Sigmoid colon (tissue), 7 donors: ENCODE results near the gene DLGAP4. TPM values are rescaled to one million over a fixed set of nuclear protein-coding genes. Genes with fewer than 3 reads are reported as not detected.

Experiments
- DNase-seq: peaks from one replicate; pipeline ENCODE4 v3.0.0-alpha.2; 2019
- H3K27ac ChIP-seq, 4 donors: fragments of 200-600 bp; sonication (generic); one replicate each; pipeline ENCODE4 v1.5.1; 2016 to 2019; ENCODE audit warnings: mild to moderate bottlenecking in 1 of 4
- H3K27me3 ChIP-seq, 3 donors: fragments of 200-600 bp; sonication (generic); one replicate each; pipeline ENCODE4 v1.5.1; 2019; ENCODE audit warnings: mild to moderate bottlenecking in 1 of 3
- H3K36me3 ChIP-seq, 4 donors: fragments of 200-600 bp; sonication (generic); one replicate each; pipeline ENCODE4 v1.5.1; 2016 to 2019
- H3K4me1 ChIP-seq, 4 donors: fragments of 200-600 bp; sonication (generic); one replicate each; pipeline ENCODE4 v1.5.1; 2017 to 2019
- H3K4me3 ChIP-seq, 4 donors: fragments of 200-600 bp; sonication (generic); one replicate each; pipeline ENCODE4 v1.5.1; 2017 to 2019; ENCODE audit warnings: mild to moderate bottlenecking in 2 of 4, moderate library complexity in 1 of 4
- H3K9me3 ChIP-seq, 4 donors: fragments of 200-600 bp in 3 of 4; sonication (generic) in 3 of 4; one replicate each; pipeline versions ENCODE4 v1.5.1 to v1.6.1; 2013 to 2019
- CTCF ChIP-seq, 4 experiments: fragments of 450-650 bp in 3 of 4; fragments of 200-600 bp in 1 of 4; IDR thresholded peaks; one replicate each; pipeline ENCODE4 v1.5.1; 2016 to 2019; ENCODE audit warnings: antibody characterized with exemption in 4 of 4, mild to moderate bottlenecking in 3 of 4, moderate library complexity in 2 of 4
- EP300 ChIP-seq, 4 donors: sonication (generic); formaldehyde crosslinking; IDR thresholded peaks; one replicate each; pipeline ENCODE4 v1.6.1; 2017; ENCODE audit warnings: antibody characterized with exemption in 4 of 4
- POLR2A ChIP-seq, 2 donors: fragments of 450-650 bp; IDR thresholded peaks; one replicate each; pipeline ENCODE4 v1.6.1; 2016; ENCODE audit warnings: antibody characterized with exemption in 2 of 2, mild to moderate bottlenecking in 2 of 2, moderate library complexity in 2 of 2
- POLR2AphosphoS5 ChIP-seq, 4 donors: sonication (generic); formaldehyde crosslinking; IDR thresholded peaks; one replicate each; pipeline ENCODE4 v1.6.1; 2017; ENCODE audit warnings: antibody characterized with exemption in 4 of 4
- WGBS, 2 donors: extraction: QIAGEN DNeasy Blood & Tissue Kit; methylation state at CpG; one replicate each; pipeline ENCODE4 v1.1.7; 2013; 5-methylcytosine and 5-hydroxymethylcytosine counted together
- intact Hi-C: fragments of 100-400 bp; cut with DNase I; formaldehyde crosslinking; loops from one replicate; pipeline ENCODE4 v1.15.1; 2023
- polyA plus RNA-seq, 3 donors: library from polyadenylated mRNA; stranded (reverse); fragments of 200-250 nt; gene quantifications; one replicate each; pipeline ENCODE4 v1.2.3, GENCODE V29; 2013
- total RNA-seq, 4 donors: library from RNA; depleted of rRNA; stranded (reverse); fragments of >200 nt; gene quantifications; one replicate each; pipeline ENCODE4 v1.1.0, GENCODE V29; 2016
- donor health status: healthy with polysubstance abuse.
- donor health status: Bipolar disorder and iron deficiency.
- donor health status: healthy.

DLGAP4 gene
- total and polyA plus RNA-seq, 7 donors = 21.0 to 60.7 (median 36.9) TPM

- WGBS, 2 donors = 27 to 44% methylated on average over 9 of the region's 9 CpGs
- TF ChIP-seq POLR2AphosphoS5 (IDR thresholded peaks at IDR 0.05) (no peak), POLR2A (IDR thresholded peaks at IDR 0.05) (no peak), CTCF (IDR thresholded peaks at IDR 0.05) (no peak), EP300 (IDR thresholded peaks at IDR 0.05) (no peak)
- Histone ChIP-seq H3K27me3 (no peaks in the 10 kb centered on the region), H3K4me1 (peaks cover 0 to 14% (median 10%) of the 10 kb centered on the region in 4 donors), H3K27ac (peak overlapping the region in 2 of 4 donors; percentile 60 to 74), H3K9me3 (no peaks in the 10 kb centered on the region), H3K36me3 (no peaks in the 10 kb centered on the region), H3K4me3 (peak overlapping the region in 1 of 4 donors; percentile 3)
- DNase-seq = no peak
- intact Hi-C loops = no loop called here
Observed at GRCh38 chr20:36454698-36455427, 148.7 kb downstream of the DLGAP4 start.

GRCh38 chr20:36455972-36456625 is 150.0 kb downstream of the DLGAP4 start:
- Histone ChIP-seq H3K36me3 (no peaks in the 10 kb centered on the region), H3K27me3 (no peaks in the 10 kb centered on the region), H3K4me3 (no peak overlapping the region), H3K4me1 (peaks cover 0 to 20% (median 15%) of the 10 kb centered on the region in 4 donors), H3K9me3 (no peaks in the 10 kb centered on the region), H3K27ac (no peak overlapping the region)
- intact Hi-C loops = no loop called here
- TF ChIP-seq POLR2AphosphoS5 (IDR thresholded peaks at IDR 0.05) = no peak
- no peak for TF ChIP-seq CTCF (IDR thresholded peaks at IDR 0.05)
- TF ChIP-seq POLR2A (IDR thresholded peaks at IDR 0.05) = no peak
- TF ChIP-seq EP300 (IDR thresholded peaks at IDR 0.05) = no peak
- WGBS, 2 donors = 77 to 89% methylated on average over 9 of the region's 9 CpGs
- no peak for DNase-seq

- Histone ChIP-seq H3K36me3 (no peaks in the 10 kb centered on the region), H3K27me3 (no peaks in the 10 kb centered on the region), H3K27ac (peak overlapping the region; percentile 93 to 99 (median 98)), H3K4me1 (peaks cover 0 to 43% (median 38%) of the 10 kb centered on the region in 4 donors), H3K4me3 (peak overlapping the region; percentile 65 to 88 (median 81)), H3K9me3 (no peaks in the 10 kb centered on the region)
- DNase-seq = peak; percentile 96
- WGBS, 2 donors = 7 to 9% methylated on average over 95 of the region's 96 CpGs
- intact Hi-C loops = loop anchor here (2.0 to 10.0 kb wide), 3 partner anchors 144 to 404 kb away; partner anchors contain the start of genes NDRG3 and RAB5IF
- TF ChIP-seq POLR2AphosphoS5 (IDR thresholded peaks at IDR 0.05) (peak; percentile 84 to 94 (median 88)), POLR2A (IDR thresholded peaks at IDR 0.05) (peak; percentile 23 to 28), CTCF (IDR thresholded peaks at IDR 0.05) (no peak), EP300 (IDR thresholded peaks at IDR 0.05) (peak in 1 of 4 donors; percentile 23)
Observed at GRCh38 chr20:36460648-36461599, 154.8 kb downstream of the DLGAP4 start.

- Histone ChIP-seq H3K27me3 (no peaks in the 10 kb centered on the region), H3K9me3 (no peaks in the 10 kb centered on the region), H3K4me1 (peaks cover 0 to 52% (median 47%) of the 10 kb centered on the region in 4 donors), H3K36me3 (no peaks in the 10 kb centered on the region), H3K4me3 (peak overlapping the region; percentile 65 to 88 (median 81)), H3K27ac (peak overlapping the region; percentile 93 to 99 (median 98))
- intact Hi-C loops = loop anchor here (2.0 to 10.0 kb wide), 4 partner anchors 79 to 403 kb away; partner anchors contain the start of genes MYL9, NDRG3 and RAB5IF
- TF ChIP-seq EP300 (IDR thresholded peaks at IDR 0.05) (no peak), POLR2A (IDR thresholded peaks at IDR 0.05) (peak in 1 of 2 donors; percentile 51), CTCF (IDR thresholded peaks at IDR 0.05) (no peak), POLR2AphosphoS5 (IDR thresholded peaks at IDR 0.05) (no peak)
- WGBS, 2 donors = 1% methylated on average over 53 to 57 of the region's 58 CpGs
- DNase-seq = peak; percentile 85
Observed at GRCh38 chr20:36461600-36462439, 155.7 kb downstream of the DLGAP4 start.
